HG03066 (cell line): ENCODE results near the gene CDYL.

Experiments used
- ATAC-seq: cut with Tn5 transposase; IDR thresholded peaks from one replicate; pipeline ENCODE4 v1.9.1; 2021; ENCODE audit warnings: low read depth; ENCODE audit not compliant: unreplicated experiment

The CDYL gene

GRCh38 chr6:4903751-4904370 is 127.7 kb downstream of the CDYL start:
- ATAC-seq: no peak

GRCh38 chr6:4904461-4905025 is 128.3 kb downstream of the CDYL start:
- ATAC-seq: no peak

GRCh38 chr6:4905826-4906225 is 129.6 kb downstream of the CDYL start:
- ATAC-seq: no peak

GRCh38 chr6:4906293-4907276 is 130.4 kb downstream of the CDYL start:
- no peak for ATAC-seq

GRCh38 chr6:4907602-4908001 is 131.4 kb downstream of the CDYL start:
- ATAC-seq: no peak

GRCh38 chr6:4908062-4908461 is 131.9 kb downstream of the CDYL start:
- no peak for ATAC-seq

GRCh38 chr6:4909063-4909706 is 133.0 kb downstream of the CDYL start:
- no peak for ATAC-seq

GRCh38 chr6:4910037-4910760 is 134.0 kb downstream of the CDYL start:
- no peak for ATAC-seq

- ATAC-seq: no peak
Observed at GRCh38 chr6:4912559-4912958, 136.4 kb downstream of the CDYL start.

- ATAC-seq: no peak
Observed at GRCh38 chr6:4913705-4914419, 137.7 kb downstream of the CDYL start.

GRCh38 chr6:4914420-4915159 is 138.4 kb downstream of the CDYL start:
- ATAC-seq: no peak

- no peak for ATAC-seq
Observed at GRCh38 chr6:4916954-4917561, 140.9 kb downstream of the CDYL start.

GRCh38 chr6:4920914-4921410 is 144.8 kb downstream of the CDYL start:
- ATAC-seq: no peak

- no peak for ATAC-seq
Observed at GRCh38 chr6:4922488-4923037, 146.4 kb downstream of the CDYL start.

GRCh38 chr6:4923081-4923480 is 146.9 kb downstream of the CDYL start:
- no peak for ATAC-seq

- ATAC-seq: no peak
Observed at GRCh38 chr6:4924661-4925271, 148.6 kb downstream of the CDYL start.

- ATAC-seq: no peak
Observed at GRCh38 chr6:4925580-4925979, 149.4 kb downstream of the CDYL start.

GRCh38 chr6:4928426-4928825 is 152.2 kb downstream of the CDYL start:
- no peak for ATAC-seq
